H1 (cell line): ENCODE data around the gene NLRP1. TPM values are rescaled to one million over a fixed set of nuclear protein-coding genes. Genes with fewer than 3 reads are reported as not detected.

Source experiments
- BRCA1 ChIP-seq: IDR thresholded peaks from 2 replicates; pipeline ENCODE4 v1.6.1; 2012; ENCODE audit warnings: low read depth, low read length, improper control_type of control experiment
- CHD1 ChIP-seq: IDR thresholded peaks from 2 replicates; pipeline ENCODE4 v1.6.1; 2012; ENCODE audit warnings: low read depth, low read length, improper control_type of control experiment
- SIN3A ChIP-seq, 2 experiments: IDR thresholded peaks in 1 of 2; conservative IDR thresholded peaks in 1 of 2; 2 replicates each; pipeline ENCODE4 v1.6.1; 2011 to 2012; ENCODE audit warnings: low read length in 2 of 2, improper control_type of control experiment in 1 of 2, low read depth in 1 of 2, mild to moderate bottlenecking in 1 of 2
- SP2 ChIP-seq: IDR thresholded peaks from 2 replicates; pipeline ENCODE4 v1.6.1; 2012; ENCODE audit warnings: mild to moderate bottlenecking, low read length, inconsistent platforms
- SP4 ChIP-seq: IDR thresholded peaks from 2 replicates; pipeline ENCODE4 v1.6.1; 2012; ENCODE audit warnings: low read length, inconsistent platforms
- TAF1 ChIP-seq: IDR thresholded peaks from 2 replicates; pipeline ENCODE4 v1.6.1; 2011; ENCODE audit warnings: mild to moderate bottlenecking, low read depth, low read length
- TEAD4 ChIP-seq: IDR thresholded peaks from 2 replicates; pipeline ENCODE4 v1.6.1; 2012; ENCODE audit warnings: low read depth, low read length, inconsistent platforms, mixed read lengths
- polyA plus RNA-seq, 7 experiments: library from polyadenylated mRNA; depleted of rRNA in 3 of 7; stranded (reverse) in 5 of 7; unstranded in 2 of 7; fragments of >200 nt in 5 of 7; fragments of 200-250 nt in 2 of 7; gene quantifications; 1 replicate in 5 of 7; 2 replicates in 1 of 7; 4 replicates in 1 of 7; pipeline versions ENCODE4 v1.2.1 to v1.2.3, GENCODE V29; 2011 to 2013; ENCODE audit warnings: missing spikeins in 2 of 7, mixed read lengths in 2 of 7
- total RNA-seq: library from RNA; stranded (reverse); fragmentation: NEBNext Ultra II Directional; extraction: Animal tissue kit (Norgen Biotek cat#: 25700); gene quantifications from 2 replicates; pipeline ENCODE4 v1.2.1, GENCODE V29; 2021

NLRP1 gene
- total and polyA plus RNA-seq, 2 of the 8 experiments (the other 6 are each of a cell fraction or from before 2014, with no cell fraction given): 8.6 to 10.4 TPM

GRCh38 chr17:5581655-5582054, 2.7 kb downstream of the NLRP1 start (continued):
- TF ChIP-seq BRCA1 (no peak), TAF1 (no peak), SIN3A (conservative IDR thresholded peaks at IDR 0.05 in 1 of 2, IDR thresholded peaks at IDR 0.05 in 1 of 2; ENCODE audit: low read depth in 1 of 2, low read length in 2 of 2) (no peak), SP2 (no peak), TEAD4 (no peak), SP4 (no peak), CHD1 (no peak)
